GM23338 (cell line): ENCODE data around the gene HSFX1. TPM values are rescaled to one million over a fixed set of nuclear protein-coding genes. Genes with fewer than 3 reads are reported as not detected.

ENCODE experiments used
- ATAC-seq: fragments of 200-7000 bp; cut with Tn5 transposase; 3 replicates; pipeline ENCODE4 v1.9.1; 2020
- DNase-seq: peaks from one replicate; pipeline ENCODE4 v3.0.0-alpha.2; 2015; ENCODE audit warnings: low spot score
- H2AFZ ChIP-seq: fragments of 200-600 bp; sonication (generic); 2 replicates; pipeline ENCODE4 v1.8.0; 2016; ENCODE audit warnings: antibody characterized with exemption, mild to moderate bottlenecking, moderate library complexity
- H3F3A ChIP-seq: fragments of 200-600 bp; sonication (generic); replicated peaks from 2 replicates; pipeline ENCODE4 v1.8.0; 2017; ENCODE audit warnings: antibody characterized with exemption, mixed run types, low read depth
- H3K27ac ChIP-seq: fragments of 200-600 bp; sonication (generic); 2 replicates; pipeline ENCODE4 v1.6.1; 2016; ENCODE audit warnings: low read depth
- H3K27me3 ChIP-seq: fragments of 200-600 bp; sonication (generic); 2 replicates; pipeline ENCODE4 v1.8.0; 2016; ENCODE audit warnings: mild to moderate bottlenecking, mixed run types, moderate library complexity; ENCODE audit not compliant: insufficient read depth
- H3K36me3 ChIP-seq: fragments of 200-600 bp; sonication (generic); 2 replicates; pipeline ENCODE4 v1.8.0; 2016; ENCODE audit warnings: mild to moderate bottlenecking; ENCODE audit not compliant: insufficient read depth
- H3K4me1 ChIP-seq: fragments of 200-600 bp; sonication (generic); 2 replicates; pipeline ENCODE4 v1.8.0; 2016; ENCODE audit warnings: mild to moderate bottlenecking, moderate library complexity; ENCODE audit not compliant: insufficient read depth
- H3K4me2 ChIP-seq: fragments of 200-600 bp; sonication (generic); 2 replicates; pipeline ENCODE4 v1.7.1; 2017; ENCODE audit warnings: mixed run types
- H3K4me3 ChIP-seq: fragments of 200-600 bp; sonication (generic); 2 replicates; pipeline ENCODE4 v1.6.1; 2016; ENCODE audit warnings: mixed run types
- H3K79me2 ChIP-seq: fragments of 200-600 bp; sonication (generic); replicated peaks from 2 replicates; pipeline ENCODE4 v1.8.0; 2017; ENCODE audit warnings: mild to moderate bottlenecking; ENCODE audit not compliant: insufficient read depth
- H3K9me2 ChIP-seq: fragments of 200-600 bp; sonication (generic); 2 replicates; pipeline ENCODE4 v1.8.0; 2017; ENCODE audit not compliant: insufficient read depth
- H4K20me1 ChIP-seq: fragments of 200-600 bp; sonication (generic); replicated peaks from 2 replicates; pipeline ENCODE4 v1.8.0; 2017; ENCODE audit warnings: mild to moderate bottlenecking; ENCODE audit not compliant: insufficient read depth
- H3K27ac Mint-ChIP-seq: 2 replicates; pipeline ENCODE4 v1.8.0; 2020; ENCODE audit warnings: inconsistent platforms, mild to moderate bottlenecking, moderate library complexity, mixed read lengths
- H3K27me3 Mint-ChIP-seq: 3 replicates; pipeline ENCODE4 v1.8.0; 2022; ENCODE audit warnings: low read depth, mild to moderate bottlenecking, moderate library complexity, mixed read lengths, inconsistent platforms; ENCODE audit not compliant: insufficient read depth, poor library complexity
- H3K36me3 Mint-ChIP-seq: 3 replicates; pipeline ENCODE4 v1.8.0; 2021; ENCODE audit warnings: low read depth, mild to moderate bottlenecking, inconsistent platforms, moderate library complexity, mixed read lengths
- H3K4me1 Mint-ChIP-seq: 3 replicates; pipeline ENCODE4 v1.8.0; 2020; ENCODE audit warnings: mild to moderate bottlenecking, inconsistent platforms, mixed read lengths
- H3K4me3 Mint-ChIP-seq: 3 replicates; pipeline ENCODE4 v1.8.0; 2021; ENCODE audit warnings: moderate library complexity, mild to moderate bottlenecking, inconsistent platforms, mixed read lengths
- H3K9me3 Mint-ChIP-seq: 3 replicates; pipeline ENCODE4 v1.8.0; 2020; ENCODE audit warnings: moderate library complexity, mild to moderate bottlenecking, inconsistent platforms, mixed read lengths
- CREB1 ChIP-seq: fragments of 250-450 bp; sonication (Bioruptor Pico); IDR thresholded peaks from 2 replicates; pipeline ENCODE4 v1.5.0; 2020; ENCODE audit warnings: low read depth, mild to moderate bottlenecking, moderate library complexity
- EZH2 ChIP-seq: fragments of 200-600 bp; sonication (generic); IDR thresholded peaks from one replicate; pipeline ENCODE4 v1.8.0; 2017; ENCODE audit warnings: antibody characterized with exemption, mild to moderate bottlenecking, low read depth; ENCODE audit not compliant: unreplicated experiment
- EZH2phosphoT487 ChIP-seq: fragments of 200-600 bp; sonication (generic); IDR thresholded peaks from one replicate; pipeline ENCODE4 v1.8.1; 2018; ENCODE audit warnings: antibody characterized with exemption; ENCODE audit not compliant: unreplicated experiment
- JUNB ChIP-seq: IDR thresholded peaks from one replicate; pipeline ENCODE4 v1.6.1; 2016; ENCODE audit warnings: antibody characterized with exemption; ENCODE audit not compliant: unreplicated experiment
- NANOG ChIP-seq: IDR thresholded peaks from 2 replicates; pipeline ENCODE4 v1.6.1; 2016; ENCODE audit warnings: antibody characterized with exemption, borderline replicate concordance
- POLR2AphosphoS5 ChIP-seq: IDR thresholded peaks from 2 replicates; pipeline ENCODE4 v1.6.1; 2016; ENCODE audit warnings: antibody characterized with exemption, low read depth
- STAT1 ChIP-seq: IDR thresholded peaks from one replicate; pipeline ENCODE4 v1.6.1; 2016; ENCODE audit warnings: antibody characterized with exemption; ENCODE audit not compliant: unreplicated experiment
- ZNF114 ChIP-seq: fragments of 250-450 bp; sonication (Bioruptor Pico); IDR thresholded peaks from 2 replicates; pipeline ENCODE4 v1.5.0; 2020; ENCODE audit warnings: mild to moderate bottlenecking, moderate library complexity
- ZNF331 ChIP-seq: fragments of 250-450 bp; sonication (Bioruptor Pico); IDR thresholded peaks from 2 replicates; pipeline ENCODE4 v1.5.0; 2020; ENCODE audit warnings: low read depth, mild to moderate bottlenecking, moderate library complexity
- polyA plus RNA-seq: library from polyadenylated mRNA; unstranded; fragments of >200 nt; fragmentation: Nextera tagmentation; extraction: Ambion mirVana; gene quantifications from 2 replicates; pipeline ENCODE4 v1.2.1, GENCODE V29; 2016
- total RNA-seq: library from RNA; depleted of rRNA; stranded (reverse); fragments of >200 nt; shearing (Covaris generic); gene quantifications from 2 replicates; pipeline ENCODE4 v1.2.3, GENCODE V29; 2014
- TF ChIP-seq, protein P1 (sequence below): IDR thresholded peaks from one replicate; pipeline ENCODE4 v1.6.1; 2018; ENCODE audit warnings: antibody characterized with exemption; ENCODE audit not compliant: unreplicated experiment
- TF ChIP-seq, protein P2 (sequence below), 2 experiments: fragments of 200-600 bp in 1 of 2; sonication (generic) in 1 of 2; conservative IDR thresholded peaks; 2 replicates each; pipeline versions ENCODE4 v1.5.1 to v1.6.1; 2016 to 2017; ENCODE audit warnings: antibody characterized with exemption in 2 of 2, low read depth in 2 of 2, mild to moderate bottlenecking in 2 of 2, moderate library complexity in 1 of 2
- TF ChIP-seq, protein P3 (sequence below): fragments of 250-450 bp; sonication (Bioruptor Pico); IDR thresholded peaks from 2 replicates; pipeline ENCODE4 v1.5.0; 2020; ENCODE audit warnings: mild to moderate bottlenecking, moderate library complexity
- TF ChIP-seq, protein P4 (sequence below): IDR thresholded peaks from 2 replicates; pipeline ENCODE4 v1.6.1; 2016; ENCODE audit warnings: antibody characterized with exemption

HSFX1 gene
- total and polyA plus RNA-seq, 2 experiments from 2014 or later: 0.56 TPM; not detected in 1

DNA sequence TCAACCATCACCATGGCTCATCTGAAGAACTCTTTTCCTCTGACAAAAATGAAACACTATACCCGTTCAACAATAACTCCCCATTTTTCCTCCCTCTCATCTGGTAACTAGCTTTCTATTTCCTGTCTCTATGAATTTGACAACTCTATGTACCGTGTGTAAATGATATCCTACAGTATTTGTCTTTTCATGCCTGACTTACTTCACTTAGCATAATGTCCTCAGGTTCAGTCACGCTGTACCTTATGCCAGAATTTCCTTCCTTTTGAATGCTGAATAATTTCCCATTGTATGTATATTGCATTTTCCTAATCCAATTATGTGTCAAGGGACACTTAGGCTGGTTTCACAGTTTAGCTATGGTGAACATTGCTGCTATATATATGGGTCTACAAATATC is 26.1 kb downstream of the HSFX1 start:
- Histone ChIP-seq H3K79me2 (no peaks in the 10 kb centered on the region), H3F3A (no peaks in the 10 kb centered on the region), H3K4me1 (no peaks in the 10 kb centered on the region), H3K27me3 (no peaks in the 10 kb centered on the region), H2AFZ (no peak overlapping the region), H3K27ac (no peak overlapping the region), H3K4me2 (no peak overlapping the region), H4K20me1 (no peaks in the 10 kb centered on the region), H3K36me3 (no peaks in the 10 kb centered on the region), H3K4me3 (no peak overlapping the region), H3K9me2 (no peaks in the 10 kb centered on the region)
- H3K36me3 Mint-ChIP-seq: no peaks in the 10 kb centered on the region
- H3K27me3 Mint-ChIP-seq: no peaks in the 10 kb centered on the region
- no peak for DNase-seq
- H3K4me1 Mint-ChIP-seq: peaks cover 24% of the 10 kb centered on the region
- no peak overlapping the region for H3K4me3 Mint-ChIP-seq
- H3K9me3 Mint-ChIP-seq: no peaks in the 10 kb centered on the region
- no peak for ATAC-seq
- H3K27ac Mint-ChIP-seq: no peak overlapping the region
- TF ChIP-seq CREB1 (CRISPR knock-in tag): no peak
- TF ChIP-seq ZNF114: no peak
- TF ChIP-seq EZH2phosphoT487: no peak
- no peak for TF ChIP-seq ZNF331 (CRISPR knock-in tag)
- TF ChIP-seq POLR2AphosphoS5: no peak
- no peak for TF ChIP-seq EZH2
- no peak for TF ChIP-seq NANOG
- TF ChIP-seq, protein P1, sequence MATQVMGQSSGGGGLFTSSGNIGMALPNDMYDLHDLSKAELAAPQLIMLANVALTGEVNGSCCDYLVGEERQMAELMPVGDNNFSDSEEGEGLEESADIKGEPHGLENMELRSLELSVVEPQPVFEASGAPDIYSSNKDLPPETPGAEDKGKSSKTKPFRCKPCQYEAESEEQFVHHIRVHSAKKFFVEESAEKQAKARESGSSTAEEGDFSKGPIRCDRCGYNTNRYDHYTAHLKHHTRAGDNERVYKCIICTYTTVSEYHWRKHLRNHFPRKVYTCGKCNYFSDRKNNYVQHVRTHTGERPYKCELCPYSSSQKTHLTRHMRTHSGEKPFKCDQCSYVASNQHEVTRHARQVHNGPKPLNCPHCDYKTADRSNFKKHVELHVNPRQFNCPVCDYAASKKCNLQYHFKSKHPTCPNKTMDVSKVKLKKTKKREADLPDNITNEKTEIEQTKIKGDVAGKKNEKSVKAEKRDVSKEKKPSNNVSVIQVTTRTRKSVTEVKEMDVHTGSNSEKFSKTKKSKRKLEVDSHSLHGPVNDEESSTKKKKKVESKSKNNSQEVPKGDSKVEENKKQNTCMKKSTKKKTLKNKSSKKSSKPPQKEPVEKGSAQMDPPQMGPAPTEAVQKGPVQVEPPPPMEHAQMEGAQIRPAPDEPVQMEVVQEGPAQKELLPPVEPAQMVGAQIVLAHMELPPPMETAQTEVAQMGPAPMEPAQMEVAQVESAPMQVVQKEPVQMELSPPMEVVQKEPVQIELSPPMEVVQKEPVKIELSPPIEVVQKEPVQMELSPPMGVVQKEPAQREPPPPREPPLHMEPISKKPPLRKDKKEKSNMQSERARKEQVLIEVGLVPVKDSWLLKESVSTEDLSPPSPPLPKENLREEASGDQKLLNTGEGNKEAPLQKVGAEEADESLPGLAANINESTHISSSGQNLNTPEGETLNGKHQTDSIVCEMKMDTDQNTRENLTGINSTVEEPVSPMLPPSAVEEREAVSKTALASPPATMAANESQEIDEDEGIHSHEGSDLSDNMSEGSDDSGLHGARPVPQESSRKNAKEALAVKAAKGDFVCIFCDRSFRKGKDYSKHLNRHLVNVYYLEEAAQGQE: no peak
- TF ChIP-seq STAT1: no peak
- no peak for TF ChIP-seq JUNB
- TF ChIP-seq, protein P2, sequence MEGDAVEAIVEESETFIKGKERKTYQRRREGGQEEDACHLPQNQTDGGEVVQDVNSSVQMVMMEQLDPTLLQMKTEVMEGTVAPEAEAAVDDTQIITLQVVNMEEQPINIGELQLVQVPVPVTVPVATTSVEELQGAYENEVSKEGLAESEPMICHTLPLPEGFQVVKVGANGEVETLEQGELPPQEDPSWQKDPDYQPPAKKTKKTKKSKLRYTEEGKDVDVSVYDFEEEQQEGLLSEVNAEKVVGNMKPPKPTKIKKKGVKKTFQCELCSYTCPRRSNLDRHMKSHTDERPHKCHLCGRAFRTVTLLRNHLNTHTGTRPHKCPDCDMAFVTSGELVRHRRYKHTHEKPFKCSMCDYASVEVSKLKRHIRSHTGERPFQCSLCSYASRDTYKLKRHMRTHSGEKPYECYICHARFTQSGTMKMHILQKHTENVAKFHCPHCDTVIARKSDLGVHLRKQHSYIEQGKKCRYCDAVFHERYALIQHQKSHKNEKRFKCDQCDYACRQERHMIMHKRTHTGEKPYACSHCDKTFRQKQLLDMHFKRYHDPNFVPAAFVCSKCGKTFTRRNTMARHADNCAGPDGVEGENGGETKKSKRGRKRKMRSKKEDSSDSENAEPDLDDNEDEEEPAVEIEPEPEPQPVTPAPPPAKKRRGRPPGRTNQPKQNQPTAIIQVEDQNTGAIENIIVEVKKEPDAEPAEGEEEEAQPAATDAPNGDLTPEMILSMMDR (conservative IDR thresholded peaks at IDR 0.05; ENCODE audit: low read depth in 2 of 2): no peak
- TF ChIP-seq, protein P3, sequence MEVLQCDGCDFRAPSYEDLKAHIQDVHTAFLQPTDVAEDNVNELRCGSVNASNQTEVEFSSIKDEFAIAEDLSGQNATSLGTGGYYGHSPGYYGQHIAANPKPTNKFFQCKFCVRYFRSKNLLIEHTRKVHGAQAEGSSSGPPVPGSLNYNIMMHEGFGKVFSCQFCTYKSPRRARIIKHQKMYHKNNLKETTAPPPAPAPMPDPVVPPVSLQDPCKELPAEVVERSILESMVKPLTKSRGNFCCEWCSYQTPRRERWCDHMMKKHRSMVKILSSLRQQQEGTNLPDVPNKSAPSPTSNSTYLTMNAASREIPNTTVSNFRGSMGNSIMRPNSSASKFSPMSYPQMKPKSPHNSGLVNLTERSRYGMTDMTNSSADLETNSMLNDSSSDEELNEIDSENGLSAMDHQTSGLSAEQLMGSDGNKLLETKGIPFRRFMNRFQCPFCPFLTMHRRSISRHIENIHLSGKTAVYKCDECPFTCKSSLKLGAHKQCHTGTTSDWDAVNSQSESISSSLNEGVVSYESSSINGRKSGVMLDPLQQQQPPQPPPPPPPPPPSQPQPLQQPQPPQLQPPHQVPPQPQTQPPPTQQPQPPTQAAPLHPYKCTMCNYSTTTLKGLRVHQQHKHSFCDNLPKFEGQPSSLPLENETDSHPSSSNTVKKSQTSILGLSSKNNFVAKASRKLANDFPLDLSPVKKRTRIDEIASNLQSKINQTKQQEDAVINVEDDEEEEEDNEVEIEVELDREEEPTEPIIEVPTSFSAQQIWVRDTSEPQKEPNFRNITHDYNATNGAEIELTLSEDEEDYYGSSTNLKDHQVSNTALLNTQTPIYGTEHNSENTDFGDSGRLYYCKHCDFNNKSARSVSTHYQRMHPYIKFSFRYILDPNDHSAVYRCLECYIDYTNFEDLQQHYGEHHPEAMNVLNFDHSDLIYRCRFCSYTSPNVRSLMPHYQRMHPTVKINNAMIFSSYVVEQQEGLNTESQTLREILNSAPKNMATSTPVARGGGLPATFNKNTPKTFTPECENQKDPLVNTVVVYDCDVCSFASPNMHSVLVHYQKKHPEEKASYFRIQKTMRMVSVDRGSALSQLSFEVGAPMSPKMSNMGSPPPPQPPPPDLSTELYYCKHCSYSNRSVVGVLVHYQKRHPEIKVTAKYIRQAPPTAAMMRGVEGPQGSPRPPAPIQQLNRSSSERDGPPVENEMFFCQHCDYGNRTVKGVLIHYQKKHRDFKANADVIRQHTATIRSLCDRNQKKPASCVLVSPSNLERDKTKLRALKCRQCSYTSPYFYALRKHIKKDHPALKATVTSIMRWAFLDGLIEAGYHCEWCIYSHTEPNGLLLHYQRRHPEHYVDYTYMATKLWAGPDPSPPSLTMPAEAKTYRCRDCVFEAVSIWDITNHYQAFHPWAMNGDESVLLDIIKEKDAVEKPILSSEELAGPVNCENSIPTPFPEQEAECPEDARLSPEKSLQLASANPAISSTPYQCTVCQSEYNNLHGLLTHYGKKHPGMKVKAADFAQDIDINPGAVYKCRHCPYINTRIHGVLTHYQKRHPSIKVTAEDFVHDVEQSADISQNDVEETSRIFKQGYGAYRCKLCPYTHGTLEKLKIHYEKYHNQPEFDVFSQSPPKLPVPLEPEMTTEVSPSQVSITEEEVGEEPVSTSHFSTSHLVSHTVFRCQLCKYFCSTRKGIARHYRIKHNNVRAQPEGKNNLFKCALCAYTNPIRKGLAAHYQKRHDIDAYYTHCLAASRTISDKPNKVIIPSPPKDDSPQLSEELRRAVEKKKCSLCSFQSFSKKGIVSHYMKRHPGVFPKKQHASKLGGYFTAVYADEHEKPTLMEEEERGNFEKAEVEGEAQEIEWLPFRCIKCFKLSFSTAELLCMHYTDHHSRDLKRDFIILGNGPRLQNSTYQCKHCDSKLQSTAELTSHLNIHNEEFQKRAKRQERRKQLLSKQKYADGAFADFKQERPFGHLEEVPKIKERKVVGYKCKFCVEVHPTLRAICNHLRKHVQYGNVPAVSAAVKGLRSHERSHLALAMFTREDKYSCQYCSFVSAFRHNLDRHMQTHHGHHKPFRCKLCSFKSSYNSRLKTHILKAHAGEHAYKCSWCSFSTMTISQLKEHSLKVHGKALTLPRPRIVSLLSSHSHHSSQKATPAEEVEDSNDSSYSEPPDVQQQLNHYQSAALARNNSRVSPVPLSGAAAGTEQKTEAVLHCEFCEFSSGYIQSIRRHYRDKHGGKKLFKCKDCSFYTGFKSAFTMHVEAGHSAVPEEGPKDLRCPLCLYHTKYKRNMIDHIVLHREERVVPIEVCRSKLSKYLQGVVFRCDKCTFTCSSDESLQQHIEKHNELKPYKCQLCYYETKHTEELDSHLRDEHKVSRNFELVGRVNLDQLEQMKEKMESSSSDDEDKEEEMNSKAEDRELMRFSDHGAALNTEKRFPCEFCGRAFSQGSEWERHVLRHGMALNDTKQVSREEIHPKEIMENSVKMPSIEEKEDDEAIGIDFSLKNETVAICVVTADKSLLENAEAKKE (CRISPR knock-in tag): no peak
- TF ChIP-seq, protein P4, sequence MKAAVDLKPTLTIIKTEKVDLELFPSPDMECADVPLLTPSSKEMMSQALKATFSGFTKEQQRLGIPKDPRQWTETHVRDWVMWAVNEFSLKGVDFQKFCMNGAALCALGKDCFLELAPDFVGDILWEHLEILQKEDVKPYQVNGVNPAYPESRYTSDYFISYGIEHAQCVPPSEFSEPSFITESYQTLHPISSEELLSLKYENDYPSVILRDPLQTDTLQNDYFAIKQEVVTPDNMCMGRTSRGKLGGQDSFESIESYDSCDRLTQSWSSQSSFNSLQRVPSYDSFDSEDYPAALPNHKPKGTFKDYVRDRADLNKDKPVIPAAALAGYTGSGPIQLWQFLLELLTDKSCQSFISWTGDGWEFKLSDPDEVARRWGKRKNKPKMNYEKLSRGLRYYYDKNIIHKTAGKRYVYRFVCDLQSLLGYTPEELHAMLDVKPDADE: no peak
